ENCODE measurements around the gene SETSIP.

Gene SETSIP

DNA sequence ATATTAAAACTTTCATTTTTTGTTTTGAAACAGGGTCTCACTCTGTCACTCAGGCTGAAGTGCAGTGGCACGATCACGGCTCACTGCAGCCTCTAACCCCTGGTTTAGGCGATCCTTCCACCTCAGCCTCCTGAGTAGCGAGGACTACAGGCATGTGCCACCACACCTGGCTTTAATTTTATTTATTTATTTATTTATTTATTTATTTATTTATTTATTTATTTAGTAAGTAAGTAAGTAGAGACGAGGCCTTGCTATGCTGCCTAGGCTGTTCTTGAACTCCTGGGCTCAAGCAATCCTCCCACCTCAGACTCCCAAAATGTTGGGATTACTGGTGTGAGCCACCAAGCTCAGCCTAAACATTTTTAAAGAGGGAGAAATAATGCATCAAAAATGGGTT lies 1.2 kb upstream of the SETSIP start (continued):
- TF ChIP-seq, protein P1, sequence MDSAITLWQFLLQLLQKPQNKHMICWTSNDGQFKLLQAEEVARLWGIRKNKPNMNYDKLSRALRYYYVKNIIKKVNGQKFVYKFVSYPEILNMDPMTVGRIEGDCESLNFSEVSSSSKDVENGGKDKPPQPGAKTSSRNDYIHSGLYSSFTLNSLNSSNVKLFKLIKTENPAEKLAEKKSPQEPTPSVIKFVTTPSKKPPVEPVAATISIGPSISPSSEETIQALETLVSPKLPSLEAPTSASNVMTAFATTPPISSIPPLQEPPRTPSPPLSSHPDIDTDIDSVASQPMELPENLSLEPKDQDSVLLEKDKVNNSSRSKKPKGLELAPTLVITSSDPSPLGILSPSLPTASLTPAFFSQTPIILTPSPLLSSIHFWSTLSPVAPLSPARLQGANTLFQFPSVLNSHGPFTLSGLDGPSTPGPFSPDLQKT (IDR thresholded peaks at IDR 0.05; ENCODE audit: borderline replicate concordance, low read depth, low read length): no peak
- TF ChIP-seq ZNF19 (tag by site-specific recombination; IDR thresholded peaks at IDR 0.05; ENCODE audit: low read depth): 0 out of 2 replicates have a peak, but pooled peaks have one; percentile 54
- no peak for TF ChIP-seq ZNF449 (tag by site-specific recombination; IDR thresholded peaks at IDR 0.05)
- no peak for TF ChIP-seq ZNF544 (tag by site-specific recombination; IDR thresholded peaks at IDR 0.05)
- no peak for TF ChIP-seq HOXA7 (CRISPR knock-in tag; IDR thresholded peaks at IDR 0.05; ENCODE audit: borderline replicate concordance)
- TF ChIP-seq ZNF302 (tag by site-specific recombination; IDR thresholded peaks at IDR 0.05; ENCODE audit: low read depth): no peak
- no peak for TF ChIP-seq ZNF658 (tag by site-specific recombination; IDR thresholded peaks at IDR 0.05)
- TF ChIP-seq ZNF510 (tag by site-specific recombination; IDR thresholded peaks at IDR 0.05; ENCODE audit: insufficient replicate concordance): peak; percentile 42
- TF ChIP-seq ZNF341 (tag by site-specific recombination; IDR thresholded peaks at IDR 0.05; ENCODE audit: low read depth): no peak
- TF ChIP-seq ZNF404 (tag by site-specific recombination; IDR thresholded peaks at IDR 0.05): 0 out of 2 replicates have a peak, but pooled peaks have one; percentile 33
- no peak for TF ChIP-seq BCL11A (tag by site-specific recombination; IDR thresholded peaks at IDR 0.05; ENCODE audit: low read depth)
- TF ChIP-seq, protein P2, sequence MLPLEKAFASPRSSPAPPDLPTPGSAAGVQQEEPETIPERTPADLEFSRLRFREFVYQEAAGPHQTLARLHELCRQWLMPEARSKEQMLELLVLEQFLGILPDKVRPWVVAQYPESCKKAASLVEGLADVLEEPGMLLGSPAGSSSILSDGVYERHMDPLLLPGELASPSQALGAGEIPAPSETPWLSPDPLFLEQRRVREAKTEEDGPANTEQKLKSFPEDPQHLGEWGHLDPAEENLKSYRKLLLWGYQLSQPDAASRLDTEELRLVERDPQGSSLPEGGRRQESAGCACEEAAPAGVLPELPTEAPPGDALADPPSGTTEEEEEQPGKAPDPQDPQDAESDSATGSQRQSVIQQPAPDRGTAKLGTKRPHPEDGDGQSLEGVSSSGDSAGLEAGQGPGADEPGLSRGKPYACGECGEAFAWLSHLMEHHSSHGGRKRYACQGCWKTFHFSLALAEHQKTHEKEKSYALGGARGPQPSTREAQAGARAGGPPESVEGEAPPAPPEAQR (tag by site-specific recombination; IDR thresholded peaks at IDR 0.05): no peak
- no peak for TF ChIP-seq ZNF571 (tag by site-specific recombination; IDR thresholded peaks at IDR 0.05)
- TF ChIP-seq KLF9 (tag by site-specific recombination; IDR thresholded peaks at IDR 0.05; ENCODE audit: low read depth): no peak
- no peak for TF ChIP-seq ZNF155 (tag by site-specific recombination; IDR thresholded peaks at IDR 0.05)
- TF ChIP-seq ZNF24 (tag by site-specific recombination; IDR thresholded peaks at IDR 0.05): no peak
- peak; percentile 56; the same call in 1 of the 2 replicates for TF ChIP-seq ZNF558 (tag by site-specific recombination; IDR thresholded peaks at IDR 0.05)
- TF ChIP-seq ZNF280D (tag by site-specific recombination; IDR thresholded peaks at IDR 0.05): no peak
- no peak for TF ChIP-seq ZNF701 (tag by site-specific recombination; IDR thresholded peaks at IDR 0.05)
- TF ChIP-seq, protein P3, sequence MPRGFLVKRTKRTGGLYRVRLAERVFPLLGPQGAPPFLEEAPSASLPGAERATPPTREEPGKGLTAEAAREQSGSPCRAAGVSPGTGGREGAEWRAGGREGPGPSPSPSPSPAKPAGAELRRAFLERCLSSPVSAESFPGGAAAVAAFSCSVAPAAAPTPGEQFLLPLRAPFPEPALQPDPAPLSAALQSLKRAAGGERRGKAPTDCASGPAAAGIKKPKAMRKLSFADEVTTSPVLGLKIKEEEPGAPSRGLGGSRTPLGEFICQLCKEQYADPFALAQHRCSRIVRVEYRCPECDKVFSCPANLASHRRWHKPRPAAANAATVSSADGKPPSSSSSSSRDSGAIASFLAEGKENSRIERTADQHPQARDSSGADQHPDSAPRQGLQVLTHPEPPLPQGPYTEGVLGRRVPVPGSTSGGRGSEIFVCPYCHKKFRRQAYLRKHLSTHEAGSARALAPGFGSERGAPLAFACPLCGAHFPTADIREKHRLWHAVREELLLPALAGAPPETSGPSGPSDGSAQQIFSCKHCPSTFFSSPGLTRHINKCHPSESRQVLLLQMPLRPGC (tag by site-specific recombination; IDR thresholded peaks at IDR 0.05): no peak
- TF ChIP-seq SCRT1 (tag by site-specific recombination; IDR thresholded peaks at IDR 0.05; ENCODE audit: borderline replicate concordance): no peak
- TF ChIP-seq, protein P4, sequence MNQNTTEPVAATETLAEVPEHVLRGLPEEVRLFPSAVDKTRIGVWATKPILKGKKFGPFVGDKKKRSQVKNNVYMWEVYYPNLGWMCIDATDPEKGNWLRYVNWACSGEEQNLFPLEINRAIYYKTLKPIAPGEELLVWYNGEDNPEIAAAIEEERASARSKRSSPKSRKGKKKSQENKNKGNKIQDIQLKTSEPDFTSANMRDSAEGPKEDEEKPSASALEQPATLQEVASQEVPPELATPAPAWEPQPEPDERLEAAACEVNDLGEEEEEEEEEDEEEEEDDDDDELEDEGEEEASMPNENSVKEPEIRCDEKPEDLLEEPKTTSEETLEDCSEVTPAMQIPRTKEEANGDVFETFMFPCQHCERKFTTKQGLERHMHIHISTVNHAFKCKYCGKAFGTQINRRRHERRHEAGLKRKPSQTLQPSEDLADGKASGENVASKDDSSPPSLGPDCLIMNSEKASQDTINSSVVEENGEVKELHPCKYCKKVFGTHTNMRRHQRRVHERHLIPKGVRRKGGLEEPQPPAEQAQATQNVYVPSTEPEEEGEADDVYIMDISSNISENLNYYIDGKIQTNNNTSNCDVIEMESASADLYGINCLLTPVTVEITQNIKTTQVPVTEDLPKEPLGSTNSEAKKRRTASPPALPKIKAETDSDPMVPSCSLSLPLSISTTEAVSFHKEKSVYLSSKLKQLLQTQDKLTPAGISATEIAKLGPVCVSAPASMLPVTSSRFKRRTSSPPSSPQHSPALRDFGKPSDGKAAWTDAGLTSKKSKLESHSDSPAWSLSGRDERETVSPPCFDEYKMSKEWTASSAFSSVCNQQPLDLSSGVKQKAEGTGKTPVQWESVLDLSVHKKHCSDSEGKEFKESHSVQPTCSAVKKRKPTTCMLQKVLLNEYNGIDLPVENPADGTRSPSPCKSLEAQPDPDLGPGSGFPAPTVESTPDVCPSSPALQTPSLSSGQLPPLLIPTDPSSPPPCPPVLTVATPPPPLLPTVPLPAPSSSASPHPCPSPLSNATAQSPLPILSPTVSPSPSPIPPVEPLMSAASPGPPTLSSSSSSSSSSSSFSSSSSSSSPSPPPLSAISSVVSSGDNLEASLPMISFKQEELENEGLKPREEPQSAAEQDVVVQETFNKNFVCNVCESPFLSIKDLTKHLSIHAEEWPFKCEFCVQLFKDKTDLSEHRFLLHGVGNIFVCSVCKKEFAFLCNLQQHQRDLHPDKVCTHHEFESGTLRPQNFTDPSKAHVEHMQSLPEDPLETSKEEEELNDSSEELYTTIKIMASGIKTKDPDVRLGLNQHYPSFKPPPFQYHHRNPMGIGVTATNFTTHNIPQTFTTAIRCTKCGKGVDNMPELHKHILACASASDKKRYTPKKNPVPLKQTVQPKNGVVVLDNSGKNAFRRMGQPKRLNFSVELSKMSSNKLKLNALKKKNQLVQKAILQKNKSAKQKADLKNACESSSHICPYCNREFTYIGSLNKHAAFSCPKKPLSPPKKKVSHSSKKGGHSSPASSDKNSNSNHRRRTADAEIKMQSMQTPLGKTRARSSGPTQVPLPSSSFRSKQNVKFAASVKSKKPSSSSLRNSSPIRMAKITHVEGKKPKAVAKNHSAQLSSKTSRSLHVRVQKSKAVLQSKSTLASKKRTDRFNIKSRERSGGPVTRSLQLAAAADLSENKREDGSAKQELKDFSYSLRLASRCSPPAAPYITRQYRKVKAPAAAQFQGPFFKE (tag by site-specific recombination; IDR thresholded peaks at IDR 0.05; ENCODE audit: borderline replicate concordance): no peak
